H9 (cell line): ENCODE data around the gene KIR3DL1. TPM values are rescaled to one million over a fixed set of nuclear protein-coding genes. Genes with fewer than 3 reads are reported as not detected.

Experiments used
- DNase-seq: peaks from one replicate; pipeline ENCODE4 v3.0.0-alpha.2; 2017
- H2AFZ ChIP-seq: one replicate; pipeline ENCODE4 v1.6.1; 2013; ENCODE audit warnings: mild to moderate bottlenecking, low read length, control low read depth, moderate library complexity
- H2AK5ac ChIP-seq: 2 replicates; pipeline ENCODE4 v1.6.1; 2013; ENCODE audit warnings: low read length, control low read depth, mixed read lengths; ENCODE audit not compliant: insufficient read length
- H2BK120ac ChIP-seq: one replicate; pipeline ENCODE4 v1.6.1; 2013; ENCODE audit warnings: low read depth, mild to moderate bottlenecking, low read length, control low read depth, inconsistent platforms; ENCODE audit not compliant: poor library complexity, severe bottlenecking
- H2BK12ac ChIP-seq: 2 replicates; pipeline ENCODE4 v1.6.1; 2013; ENCODE audit warnings: low read length, control low read depth, mixed read lengths, low read depth; ENCODE audit not compliant: insufficient read length
- H2BK15ac ChIP-seq: 2 replicates; pipeline ENCODE4 v1.6.1; 2013; ENCODE audit warnings: low read depth, low read length, control low read depth
- H2BK20ac ChIP-seq: one replicate; pipeline ENCODE4 v1.6.1; 2013; ENCODE audit warnings: low read depth, mild to moderate bottlenecking, low read length, control low read depth, inconsistent platforms; ENCODE audit not compliant: poor library complexity, severe bottlenecking
- H2BK5ac ChIP-seq: 2 replicates; pipeline ENCODE4 v1.6.1; 2013; ENCODE audit warnings: low read length, control low read depth, mixed read lengths; ENCODE audit not compliant: insufficient read length
- H3K14ac ChIP-seq: 2 replicates; pipeline ENCODE4 v1.6.1; 2013; ENCODE audit warnings: low read length, control low read depth; ENCODE audit not compliant: insufficient read depth
- H3K18ac ChIP-seq: 2 replicates; pipeline ENCODE4 v1.6.1; 2013; ENCODE audit warnings: low read depth, mild to moderate bottlenecking, mixed read lengths, low read length, control low read depth; ENCODE audit not compliant: insufficient read length
- H3K23ac ChIP-seq: 2 replicates; pipeline ENCODE4 v1.6.1; 2013; ENCODE audit warnings: low read length, control low read depth, mixed read lengths, low read depth; ENCODE audit not compliant: insufficient read length
- H3K23me2 ChIP-seq: 2 replicates; pipeline ENCODE4 v1.6.1; 2013; ENCODE audit warnings: low read depth, mild to moderate bottlenecking, mixed read lengths, low read length, control low read depth; ENCODE audit not compliant: insufficient read length, poor library complexity, severe bottlenecking
- H3K27ac ChIP-seq: 2 replicates; pipeline ENCODE4 v1.5.1; 2013; ENCODE audit warnings: low read length, control low read depth, mixed read lengths, low read depth; ENCODE audit not compliant: insufficient read length
- H3K27me3 ChIP-seq: 2 replicates; pipeline ENCODE4 v1.6.1; 2013; ENCODE audit warnings: low read length, control low read depth, inconsistent platforms; ENCODE audit not compliant: insufficient read depth
- H3K4ac ChIP-seq: 2 replicates; pipeline ENCODE4 v1.6.1; 2013; ENCODE audit warnings: low read depth, mild to moderate bottlenecking, control low read depth, inconsistent platforms, low read length, moderate library complexity
- H3K4me1 ChIP-seq: 2 replicates; pipeline ENCODE4 v1.6.1; 2013; ENCODE audit warnings: low read length, control low read depth, inconsistent platforms; ENCODE audit not compliant: insufficient read depth
- H3K4me2 ChIP-seq: 2 replicates; pipeline ENCODE4 v1.6.1; 2013; ENCODE audit warnings: low read length, control low read depth, mixed read lengths; ENCODE audit not compliant: insufficient read length, insufficient read depth
- H3K56ac ChIP-seq: 2 replicates; pipeline ENCODE4 v1.6.1; 2013; ENCODE audit warnings: low read depth, mild to moderate bottlenecking, mixed read lengths, low read length, control low read depth; ENCODE audit not compliant: insufficient read length
- H3K79me1 ChIP-seq: 2 replicates; pipeline ENCODE4 v1.6.1; 2013; ENCODE audit warnings: low read depth, mild to moderate bottlenecking, moderate library complexity, low read length, control low read depth, inconsistent platforms; ENCODE audit not compliant: insufficient read depth, poor library complexity, severe bottlenecking
- H3K79me2 ChIP-seq: 2 replicates; pipeline ENCODE4 v1.6.1; 2013; ENCODE audit warnings: low read length, control low read depth, inconsistent platforms; ENCODE audit not compliant: insufficient read depth
- H3K9ac ChIP-seq: 2 replicates; pipeline ENCODE4 v1.6.1; 2013; ENCODE audit warnings: low read length, control low read depth, mixed read lengths; ENCODE audit not compliant: insufficient read length; ENCODE audit errors: extremely low read depth
- H3K9me3 ChIP-seq: one replicate; pipeline ENCODE4 v1.6.1; 2013; ENCODE audit warnings: low read depth, low read length, inconsistent platforms; ENCODE audit not compliant: control insufficient read depth
- H3T11ph ChIP-seq: one replicate; pipeline ENCODE4 v1.6.1; 2013; ENCODE audit warnings: mild to moderate bottlenecking, low read length, control low read depth, inconsistent platforms
- H4K20me1 ChIP-seq: one replicate; pipeline ENCODE4 v1.6.1; 2013; ENCODE audit not compliant: control insufficient read depth, insufficient read length, insufficient read depth
- H4K5ac ChIP-seq: 2 replicates; pipeline ENCODE4 v1.6.1; 2013; ENCODE audit warnings: low read depth, mild to moderate bottlenecking, mixed read lengths, low read length, control low read depth; ENCODE audit not compliant: insufficient read length
- H4K8ac ChIP-seq: replicated peaks from 2 replicates; pipeline ENCODE4 v1.6.1; 2013; ENCODE audit warnings: low read length, control low read depth, mixed read lengths, low read depth; ENCODE audit not compliant: insufficient read length
- H4K91ac ChIP-seq: 2 replicates; pipeline ENCODE4 v1.6.1; 2013; ENCODE audit warnings: low read depth, mild to moderate bottlenecking, moderate library complexity, mixed read lengths, low read length, control low read depth; ENCODE audit not compliant: insufficient read length
- H3K27ac Mint-ChIP-seq, 3 experiments: 2 replicates in 2 of 3; 3 replicates in 1 of 3; pipeline ENCODE4 v1.8.0; 2020 to 2021; ENCODE audit warnings: mixed read lengths in 3 of 3, mild to moderate bottlenecking in 1 of 3, moderate library complexity in 1 of 3
- H3K27me3 Mint-ChIP-seq: 2 replicates; pipeline ENCODE4 v1.8.0; 2021; ENCODE audit warnings: low read depth, mild to moderate bottlenecking, moderate library complexity, mixed read lengths
- H3K36me3 Mint-ChIP-seq, 3 experiments: 2 replicates in 2 of 3; 3 replicates in 1 of 3; pipeline ENCODE4 v1.8.0; 2020 to 2021; ENCODE audit warnings: low read depth in 3 of 3, mixed read lengths in 3 of 3; ENCODE audit not compliant: insufficient read depth in 1 of 3
- H3K4me1 Mint-ChIP-seq, 2 experiments: 2 replicates each; pipeline ENCODE4 v1.8.0; 2020; ENCODE audit warnings: mixed read lengths in 2 of 2
- H3K4me3 Mint-ChIP-seq, 2 experiments: 2 replicates in 1 of 2; 3 replicates in 1 of 2; pipeline ENCODE4 v1.8.0; 2020 to 2021; ENCODE audit warnings: mild to moderate bottlenecking in 2 of 2, mixed read lengths in 2 of 2, moderate library complexity in 1 of 2
- H3K9me3 Mint-ChIP-seq, 2 experiments: 2 replicates in 1 of 2; 3 replicates in 1 of 2; pipeline ENCODE4 v1.8.0; 2020; ENCODE audit warnings: mild to moderate bottlenecking in 2 of 2, mixed read lengths in 2 of 2, moderate library complexity in 1 of 2
- CTCF ChIP-seq: fragments of 200-600 bp; sonication (generic); conservative IDR thresholded peaks from 3 replicates; pipeline ENCODE4 v1.8.0; 2021; ENCODE audit warnings: antibody characterized with exemption, mild to moderate bottlenecking
- WGBS: extraction: QIAGEN DNeasy Blood & Tissue Kit; methylation state at CpG from one replicate; pipeline ENCODE4 v1.1.7; 2013; ENCODE audit warnings: missing lambda C conversion rate, low lambda C conversion rate, mixed read lengths; ENCODE audit not compliant: insufficient read length; ENCODE audit errors: extremely low coverage; 5-methylcytosine and 5-hydroxymethylcytosine counted together
- total RNA-seq: library from RNA; stranded (reverse); gene quantifications from 2 replicates; pipeline ENCODE4 v1.2.1, GENCODE V29; 2021

Gene KIR3DL1
- total RNA-seq, 1 experiment from 2014 or later = not detected

DNA sequence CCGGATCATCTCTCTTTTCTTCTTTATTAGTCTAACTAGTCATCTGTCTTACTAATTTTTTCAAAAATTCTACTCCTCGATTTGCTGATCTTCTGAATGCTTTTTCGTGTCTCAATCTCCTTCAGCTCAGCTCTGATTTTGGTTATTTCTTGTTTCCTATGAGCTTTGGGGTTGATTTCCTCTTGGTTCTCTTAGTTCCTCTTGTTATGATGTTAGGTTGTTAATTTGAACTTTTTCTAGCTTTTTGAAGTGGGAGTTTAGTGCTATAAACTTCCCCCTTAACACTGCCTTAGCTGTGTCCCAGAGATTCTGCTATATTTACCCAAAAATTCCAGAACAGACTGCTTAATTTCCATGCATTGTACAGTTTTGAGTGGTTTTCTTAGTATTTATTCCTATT, 61.2 kb downstream of the KIR3DL1 start:
- Histone ChIP-seq H4K91ac (no peak overlapping the region), H3K27me3 (no peaks in the 10 kb centered on the region), H2BK15ac (no peak overlapping the region), H4K8ac (no peak overlapping the region), H3K23me2 (no peaks in the 10 kb centered on the region), H3K27ac (no peak overlapping the region), H3K9me3 (no peaks in the 10 kb centered on the region), H2BK120ac (no peak overlapping the region), H2BK20ac (no peak overlapping the region), H3K18ac (no peak overlapping the region), H3K4me2 (no peak overlapping the region), H4K5ac (no peak overlapping the region), H2BK12ac (no peak overlapping the region), H3K23ac (no peak overlapping the region), H2AK5ac (no peak overlapping the region), H3K79me2 (no peaks in the 10 kb centered on the region), H3K9ac (no peak overlapping the region), H3K4me1 (no peaks in the 10 kb centered on the region), H3K79me1 (no peaks in the 10 kb centered on the region), H3K56ac (no peak overlapping the region), H2AFZ (no peak overlapping the region), H3K14ac (no peak overlapping the region), H3K4ac (no peak overlapping the region), H2BK5ac (no peak overlapping the region), H4K20me1 (no peaks in the 10 kb centered on the region), H3T11ph (no peak overlapping the region)
- H3K4me1 Mint-ChIP-seq = peaks cover 0 to 10% of the 10 kb centered on the region in 2 experiments; a peak in 2 of 4 replicates
- no CpG with 5 or more reads among the region's 3 CpGs for WGBS
- no peak for DNase-seq
- H3K36me3 Mint-ChIP-seq = peaks cover 0 to 10% (median 0%) of the 10 kb centered on the region in 3 experiments; a peak in 2 of 7 replicates
- H3K27me3 Mint-ChIP-seq = peaks cover 49% of the 10 kb centered on the region
- peaks cover 28 to 91% of the 10 kb centered on the region in 2 experiments for H3K9me3 Mint-ChIP-seq
- TF ChIP-seq CTCF = no peak
- H3K27ac Mint-ChIP-seq = no peak overlapping the region
- H3K4me3 Mint-ChIP-seq = no peak overlapping the region

Other genes with a start within 250 kb of the KIR3DL1 start
- gene LILRA2, start 242.7 kb upstream of the KIR3DL1 start, total RNA-seq = not detected in 2 replicates
- not detected in 2 replicates for gene LILRA1, start 222.8 kb upstream of the KIR3DL1 start, total RNA-seq
- gene LILRB1, start 186.0 kb upstream of the KIR3DL1 start, total RNA-seq = not detected in 2 replicates
- not detected in 2 replicates for gene LILRB4, start 153.5 kb upstream of the KIR3DL1 start, total RNA-seq
- not detected in 2 replicates for gene KIR3DL3, start 92.0 kb upstream of the KIR3DL1 start, total RNA-seq
- not detected in 2 replicates for gene KIR2DL3, start 78.0 kb upstream of the KIR3DL1 start, total RNA-seq
- gene KIR2DL1, start 46.7 kb upstream of the KIR3DL1 start, total RNA-seq = not detected in 2 replicates
- not detected in 2 replicates for gene KIR2DL4, start 12.9 kb upstream of the KIR3DL1 start, total RNA-seq
- not detected in 2 replicates for gene KIR2DS4, start 16.2 kb downstream of the KIR3DL1 start, total RNA-seq
- not detected in 2 replicates for gene KIR3DL2, start 34.0 kb downstream of the KIR3DL1 start, total RNA-seq
- not detected in 2 replicates for gene FCAR, start 57.8 kb downstream of the KIR3DL1 start, total RNA-seq
- 1.4 and 2.0 TPM in 2 replicates for gene NCR1, start 89.7 kb downstream of the KIR3DL1 start, total RNA-seq
- gene NLRP7, start 131.1 kb downstream of the KIR3DL1 start, total RNA-seq = 1.1 TPM in 2 replicates
- 131 and 132 TPM in 2 replicates for gene NLRP2, start 149.9 kb downstream of the KIR3DL1 start, total RNA-seq
- 0.15 and 0.53 TPM in 2 replicates for gene GP6, start 221.8 kb downstream of the KIR3DL1 start, total RNA-seq
- 21.1 and 21.5 TPM in 2 replicates for gene RDH13, start 246.7 kb downstream of the KIR3DL1 start, total RNA-seq